ENCODE data around the gene SLIT1. TPM values are rescaled to one million over a fixed set of nuclear protein-coding genes. Genes with fewer than 3 reads are reported as not detected.

Gene SLIT1
- total RNA-seq, 4 donors from 2014 or later, result 0.10 to 0.13 TPM; not detected in 2

DNA sequence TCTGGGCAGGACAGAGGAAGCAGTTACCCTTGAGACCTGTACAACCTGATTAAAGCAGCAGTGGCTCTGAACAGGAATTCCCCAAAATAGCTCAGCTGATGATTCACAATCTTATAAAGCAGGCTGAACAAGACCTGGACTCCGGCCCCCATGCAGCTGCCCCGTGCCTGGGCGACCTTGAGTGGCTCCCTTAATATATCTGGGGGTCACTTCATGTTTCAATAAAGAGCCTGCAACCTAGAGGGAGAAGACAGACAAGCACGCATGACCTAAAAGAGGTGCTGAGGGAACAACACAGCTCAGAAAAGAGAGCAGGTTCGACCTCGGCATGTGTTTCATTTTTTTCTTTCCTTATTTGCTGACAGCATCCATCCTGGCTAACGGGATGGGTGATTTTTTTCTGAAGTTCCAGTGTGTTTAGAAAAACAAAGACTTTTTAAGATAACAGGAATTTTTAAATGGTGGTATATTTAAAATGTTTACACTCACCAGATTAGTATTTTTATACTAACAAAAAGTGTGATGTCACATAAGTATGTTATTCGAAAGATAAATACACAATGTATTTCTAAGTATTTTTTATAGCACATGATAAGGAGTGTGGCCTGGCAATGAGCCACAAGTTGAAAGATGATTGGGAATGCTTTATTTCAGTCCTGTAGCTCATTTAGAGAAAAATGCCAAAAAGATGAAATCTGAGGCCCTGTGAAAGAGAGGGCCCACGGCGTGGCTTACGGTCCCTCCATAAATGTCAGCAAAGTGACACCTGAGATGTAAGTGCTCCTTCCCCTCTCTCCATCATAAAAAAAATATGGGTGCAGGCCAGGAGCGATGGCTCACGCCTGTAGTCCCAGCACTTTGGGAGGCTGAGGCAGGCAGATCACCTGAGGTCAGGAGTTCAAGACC lies 161.3 kb downstream of the SLIT1 start:
- Histone ChIP-seq H3K27me3 (no peaks in the 10 kb centered on the region), H3K4me3 (no peak overlapping the region), H3K4me1 (peaks cover 41 to 44% of the 10 kb centered on the region in 2 donors), H3K36me3 (no peaks in the 10 kb centered on the region), H3K9me3 (no peaks in the 10 kb centered on the region), H3K27ac (peak overlapping the region; percentile 79 to 96 (median 88))
- in situ Hi-C loops (cut with MboI; ENCODE audit: low sequenced_read_pairs in 4 of 4) (loop anchor here (5.0 to 25.0 kb wide), 6 partner anchors 110 to 637 kb away; partner anchors contain the start of gene LCOR (in 1 of the 4)), intact Hi-C loops (cut with DNase I; ENCODE audit: low total_unique reads) (loop anchor here (1.0 to 5.0 kb wide), 5 partner anchors 76 to 632 kb away; partner anchors contain the start of gene LCOR)
- DNase-seq, result peak; percentile 35 to 78
- TF ChIP-seq CTCF (IDR thresholded peaks at IDR 0.05 in 4 of 5, conservative IDR thresholded peaks at IDR 0.05 in 1 of 5) (no peak), POLR2A (IDR thresholded peaks at IDR 0.05) (no peak)
- ATAC-seq, result peak; percentile 65 to 66

DNA sequence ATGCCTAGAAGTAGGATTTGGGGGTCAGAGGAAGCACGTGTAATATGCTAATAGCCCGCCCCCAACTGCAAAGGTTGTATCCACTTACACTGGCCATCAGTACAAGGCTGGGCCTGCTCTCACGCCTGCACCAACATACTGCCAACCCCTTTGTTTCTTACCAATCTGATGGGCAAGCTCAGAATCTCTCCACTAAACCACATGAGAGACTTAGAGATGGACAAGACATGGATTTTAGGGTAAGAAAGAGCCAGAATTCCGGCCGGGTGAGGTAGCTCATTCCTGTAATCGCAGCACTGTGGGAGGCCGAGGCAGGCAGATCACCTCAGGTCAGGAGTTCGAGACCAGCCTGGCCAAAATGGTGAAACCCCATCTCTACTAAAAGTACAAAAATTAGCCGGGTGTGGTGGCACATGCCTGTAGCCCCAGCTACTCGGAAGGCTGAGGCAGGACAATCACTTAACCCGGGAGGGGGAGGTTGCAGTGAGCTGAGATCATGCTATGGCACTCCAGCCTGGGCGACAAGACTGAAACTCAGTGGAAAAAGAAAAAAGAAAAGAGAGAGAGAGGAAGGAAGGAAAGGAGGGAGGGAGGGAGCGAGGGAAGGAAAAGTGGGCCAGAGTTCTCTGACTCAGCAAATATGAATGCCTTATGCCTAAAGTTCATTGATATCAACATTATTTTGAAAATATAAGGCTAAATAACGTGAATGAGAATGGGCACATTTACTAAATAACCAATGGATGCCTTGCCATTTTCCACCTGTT lies 162.2 kb downstream of the SLIT1 start:
- in situ Hi-C loops (cut with MboI; ENCODE audit: low sequenced_read_pairs in 4 of 4), result loop anchor here in 3 of 4 donors (10.0 kb wide), 3 partner anchors 109 to 259 kb away; partner anchors contain the start of gene LCOR (in 1 of the 3)
- no peak for ATAC-seq
- no peaks in the 10 kb centered on the region for H3K9me3 ChIP-seq
- no peaks in the 10 kb centered on the region for H3K36me3 ChIP-seq
- H3K27ac ChIP-seq, result peak overlapping the region; percentile 79 to 96 (median 88)
- no peak for TF ChIP-seq CTCF (IDR thresholded peaks at IDR 0.05 in 4 of 5, conservative IDR thresholded peaks at IDR 0.05 in 1 of 5)
- TF ChIP-seq POLR2A (IDR thresholded peaks at IDR 0.05), result no peak
- intact Hi-C loops (cut with DNase I; ENCODE audit: low total_unique reads), result loop anchor here (2.0 kb wide), 2 partner anchors 75 to 191 kb away; partner anchors contain the start of gene LCOR
- no peaks in the 10 kb centered on the region for H3K27me3 ChIP-seq
- peaks cover 41 to 44% of the 10 kb centered on the region in 2 donors for H3K4me1 ChIP-seq
- H3K4me3 ChIP-seq, result no peak overlapping the region
- no peak for DNase-seq

DNA sequence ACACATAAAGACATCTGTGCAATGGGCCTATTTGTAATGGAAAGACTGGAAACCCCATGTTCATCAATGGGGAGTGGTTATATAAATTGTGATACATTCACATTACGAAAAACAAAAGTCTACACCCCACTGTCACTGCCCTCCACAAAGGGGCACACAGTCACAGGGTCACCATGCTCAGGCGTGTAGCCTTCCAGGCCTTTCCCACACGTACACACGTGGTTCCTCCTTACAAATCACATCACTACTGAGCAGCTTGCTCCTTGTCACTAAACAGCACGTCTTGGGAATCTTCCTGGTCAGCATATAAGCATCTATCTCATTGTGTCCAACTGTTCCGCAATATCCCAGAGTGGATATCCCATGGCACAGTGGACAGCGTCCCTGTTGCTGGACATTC lies 163.1 kb downstream of the SLIT1 start:
- no peaks in the 10 kb centered on the region for H3K36me3 ChIP-seq
- peaks cover 41 to 44% of the 10 kb centered on the region in 2 donors for H3K4me1 ChIP-seq
- in situ Hi-C loops (cut with MboI; ENCODE audit: low sequenced_read_pairs in 4 of 4), result loop anchor here in 3 of 4 donors (10.0 kb wide), 3 partner anchors 108 to 258 kb away; partner anchors contain the start of gene LCOR (in 1 of the 3)
- H3K27ac ChIP-seq, result peak overlapping the region; percentile 79 to 96 (median 88)
- H3K9me3 ChIP-seq, result no peaks in the 10 kb centered on the region
- DNase-seq (no peak), ATAC-seq (no peak)
- no peaks in the 10 kb centered on the region for H3K27me3 ChIP-seq
- H3K4me3 ChIP-seq, result no peak overlapping the region
- intact Hi-C loops (cut with DNase I; ENCODE audit: low total_unique reads), result no loop called here
- TF ChIP-seq CTCF (IDR thresholded peaks at IDR 0.05 in 4 of 5, conservative IDR thresholded peaks at IDR 0.05 in 1 of 5), result no peak
- TF ChIP-seq POLR2A (IDR thresholded peaks at IDR 0.05), result no peak

- peak; percentile 78 for ATAC-seq
- DNase-seq, result peak; percentile 33 to 83
- Histone ChIP-seq H3K27ac (peak overlapping the region; percentile 81 to 96 (median 88)), H3K4me1 (peaks cover 40 to 42% of the 10 kb centered on the region in 2 donors), H3K36me3 (no peaks in the 10 kb centered on the region), H3K4me3 (peak overlapping the region; percentile 15 to 35 (median 21)), H3K27me3 (no peaks in the 10 kb centered on the region), H3K9me3 (no peaks in the 10 kb centered on the region)
- intact Hi-C loops (cut with DNase I; ENCODE audit: low total_unique reads) (no loop called here), in situ Hi-C loops (cut with MboI; ENCODE audit: low sequenced_read_pairs in 4 of 4) (loop anchor here in 3 of 4 donors (10.0 kb wide), 3 partner anchors 106 to 256 kb away; partner anchors contain the start of gene LCOR (in 1 of the 3))
- no peak for TF ChIP-seq CTCF (IDR thresholded peaks at IDR 0.05 in 4 of 5, conservative IDR thresholded peaks at IDR 0.05 in 1 of 5)
- TF ChIP-seq POLR2A (IDR thresholded peaks at IDR 0.05), result peak in 1 of 2 donors; percentile 21
Observed at GRCh38 chr10:97020452-97021400, 165.0 kb downstream of the SLIT1 start.
